Subcutaneous abdominal adipose tissue (tissue), 5 donors: ENCODE data around the gene GPR18.

ENCODE experiments used
- H3K27ac ChIP-seq: one replicate; pipeline ENCODE4 v1.7.0; 2013; ENCODE audit warnings: low read depth, mild to moderate bottlenecking, inconsistent platforms, low read length, moderate library complexity
- H3K27me3 ChIP-seq, 5 donors: one replicate each; pipeline ENCODE4 v1.7.0; 2013; ENCODE audit warnings: low read length in 5 of 5, inconsistent platforms in 1 of 5; ENCODE audit not compliant: control insufficient read depth in 5 of 5, insufficient read depth in 4 of 5
- H3K36me3 ChIP-seq, 5 donors: one replicate each; pipeline ENCODE4 v1.7.0; 2013; ENCODE audit warnings: low read length in 5 of 5; ENCODE audit not compliant: control insufficient read depth in 5 of 5, insufficient read depth in 5 of 5
- H3K4me1 ChIP-seq, 5 donors: one replicate each; pipeline ENCODE4 v1.7.0; 2013; ENCODE audit warnings: low read length in 5 of 5, mild to moderate bottlenecking in 3 of 5, moderate library complexity in 1 of 5; ENCODE audit not compliant: control insufficient read depth in 5 of 5, insufficient read depth in 5 of 5
- H3K4me3 ChIP-seq, 5 donors: one replicate each; pipeline ENCODE4 v1.7.0; 2013; ENCODE audit warnings: low read length in 5 of 5, low read depth in 1 of 5
- H3K9ac ChIP-seq, 5 donors: one replicate each; pipeline ENCODE4 v1.7.0; 2013; ENCODE audit warnings: low read length in 5 of 5, mild to moderate bottlenecking in 4 of 5, moderate library complexity in 3 of 5
- H3K9me3 ChIP-seq, 5 donors: one replicate each; pipeline ENCODE4 v1.7.0; 2013; ENCODE audit warnings: low read length in 5 of 5; ENCODE audit not compliant: control insufficient read depth in 5 of 5
- donor health status: healthy.
- donor health status: healthy.
- donor health status: healthy.
- donor health status: healthy.
- donor health status: healthy.

GPR18 gene

DNA sequence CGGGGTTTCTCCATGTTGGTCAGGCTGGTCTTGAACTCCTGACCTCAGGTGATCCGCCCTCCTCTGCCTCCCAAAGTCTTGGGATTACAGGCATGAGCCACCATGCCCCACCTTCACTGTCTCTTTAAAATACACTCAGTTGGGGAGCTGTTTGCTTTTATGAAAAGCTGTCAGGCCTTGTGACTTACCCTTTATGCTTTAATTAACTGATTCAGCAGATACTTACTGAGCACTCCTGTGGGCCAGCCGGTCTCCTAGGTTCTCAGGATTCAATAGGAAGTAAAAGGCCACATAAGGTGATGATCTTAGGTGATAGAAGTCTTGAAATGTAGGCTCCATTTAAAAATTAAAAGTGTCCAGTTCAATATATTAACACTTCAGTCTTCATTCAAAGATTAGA, 50.0 kb downstream of the GPR18 start:
- Histone ChIP-seq H3K27ac (no peak overlapping the region), H3K27me3 (no peaks in the 10 kb centered on the region), H3K9ac (no peak overlapping the region)

DNA sequence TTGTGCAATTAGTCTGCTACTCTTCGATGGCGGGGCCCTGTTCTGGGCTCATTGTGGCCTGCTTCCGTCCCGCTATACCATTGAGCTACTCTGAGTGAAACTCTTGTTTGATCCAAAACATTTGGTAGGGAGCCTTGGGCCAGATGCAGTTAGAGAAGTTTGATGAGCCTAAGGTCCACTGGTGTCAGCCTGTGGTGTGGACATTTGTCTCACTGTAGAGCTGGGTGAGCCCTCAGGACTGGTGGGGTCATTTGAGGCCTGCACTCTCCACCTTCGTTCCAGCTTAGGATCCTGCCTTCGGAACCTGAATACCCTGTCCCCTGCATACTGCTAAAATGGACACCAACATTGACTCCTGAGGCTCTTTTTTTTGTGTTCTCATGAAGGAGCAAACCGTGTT, 50.7 kb downstream of the GPR18 start:
- Histone ChIP-seq H3K9me3 (no peaks in the 10 kb centered on the region), H3K36me3 (peaks cover 0 to 12% (median 6%) of the 10 kb centered on the region in 5 donors), H3K27ac (no peak overlapping the region), H3K27me3 (no peaks in the 10 kb centered on the region), H3K4me3 (no peak overlapping the region), H3K4me1 (peaks cover 0 to 17% (median 12%) of the 10 kb centered on the region in 5 donors), H3K9ac (no peak overlapping the region)

More for the DNA sequence above, 50.0 kb downstream of the GPR18 start:
- peaks cover 0 to 12% (median 6%) of the 10 kb centered on the region in 5 donors for H3K36me3 ChIP-seq
- no peaks in the 10 kb centered on the region for H3K9me3 ChIP-seq
- H3K4me1 ChIP-seq, result peaks cover 0 to 15% (median 10%) of the 10 kb centered on the region in 5 donors
- H3K4me3 ChIP-seq, result no peak overlapping the region

DNA sequence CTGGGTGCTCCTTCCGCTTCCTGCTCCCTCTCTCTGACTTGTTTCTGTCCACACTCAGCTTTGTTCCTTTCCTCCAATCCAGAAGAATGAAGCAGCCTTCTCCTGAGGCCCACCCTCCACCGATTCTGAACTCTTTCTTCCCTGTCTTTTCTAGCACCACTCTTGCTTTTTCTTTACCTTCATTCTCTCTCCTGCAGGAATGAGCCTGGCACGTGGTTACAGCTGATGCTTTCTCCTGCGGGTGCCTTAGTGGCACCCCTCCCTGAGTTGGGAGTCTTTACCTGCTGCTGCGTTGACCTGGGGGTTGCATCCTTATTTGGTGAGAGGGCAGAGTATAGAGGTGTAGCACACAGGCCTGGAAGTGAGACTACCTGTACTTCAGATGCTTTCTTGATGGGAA, 51.3 kb downstream of the GPR18 start:
- H3K27me3 ChIP-seq, result no peaks in the 10 kb centered on the region
- no peak overlapping the region for H3K9ac ChIP-seq
- no peak overlapping the region for H3K27ac ChIP-seq
- peaks cover 0 to 12% (median 6%) of the 10 kb centered on the region in 5 donors for H3K36me3 ChIP-seq
- peaks cover 0 to 24% (median 18%) of the 10 kb centered on the region in 5 donors for H3K4me1 ChIP-seq
- H3K9me3 ChIP-seq, result no peaks in the 10 kb centered on the region
- no peak overlapping the region for H3K4me3 ChIP-seq

DNA sequence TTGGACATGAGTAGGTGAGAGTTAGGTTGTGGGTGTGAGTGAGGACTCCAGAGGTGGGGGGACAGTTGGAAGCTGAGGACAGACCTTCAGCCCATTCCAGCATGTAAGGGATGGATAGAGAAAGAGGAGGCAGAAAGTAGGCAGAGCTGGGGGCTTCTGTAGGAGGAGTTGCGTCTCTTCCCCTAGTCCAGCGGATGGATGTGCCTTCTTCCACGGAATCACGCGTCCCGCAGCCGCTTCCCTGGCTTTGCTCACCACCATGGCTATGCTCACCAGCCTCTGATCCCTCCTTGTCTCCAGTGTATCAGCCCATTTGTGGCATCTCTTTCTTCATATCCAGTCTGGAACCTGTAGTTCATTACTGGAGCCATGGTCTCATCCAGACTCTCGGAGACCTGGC, 52.0 kb downstream of the GPR18 start:
- Histone ChIP-seq H3K4me1 (peaks cover 0 to 29% (median 21%) of the 10 kb centered on the region in 5 donors), H3K27me3 (no peaks in the 10 kb centered on the region), H3K9ac (no peak overlapping the region), H3K36me3 (peaks cover 0 to 12% (median 6%) of the 10 kb centered on the region in 5 donors), H3K9me3 (no peaks in the 10 kb centered on the region), H3K27ac (no peak overlapping the region), H3K4me3 (no peak overlapping the region)

DNA sequence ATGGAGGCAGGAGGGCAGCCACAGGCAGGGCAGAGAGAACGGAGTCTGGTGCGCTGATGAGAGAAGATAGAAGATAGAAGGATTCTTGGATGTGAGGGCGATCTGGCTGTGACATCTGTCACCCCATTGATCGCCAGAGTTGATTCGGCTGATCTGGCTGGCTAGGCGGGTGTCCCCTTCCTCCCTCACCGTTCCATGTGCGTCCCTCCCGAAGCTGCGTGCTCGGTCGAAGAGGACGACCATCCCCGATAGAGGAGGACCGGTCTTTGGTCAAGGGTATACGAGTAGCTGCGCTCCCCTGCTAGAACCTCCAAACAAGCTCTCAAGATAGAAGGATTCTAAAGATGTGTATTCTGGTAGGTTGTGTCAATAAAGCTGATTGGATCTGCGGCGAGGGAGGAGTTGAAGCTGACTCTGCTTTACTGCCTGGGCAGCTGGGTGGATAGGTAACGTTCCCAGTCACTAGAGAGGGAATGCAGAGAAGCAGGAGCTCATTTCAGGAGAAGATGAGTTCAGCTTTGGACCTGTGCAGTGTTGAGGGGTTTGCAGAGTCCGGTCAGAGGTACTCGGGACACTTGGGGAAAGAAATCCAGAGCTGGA, 52.5 kb downstream of the GPR18 start:
- no peak overlapping the region for H3K4me3 ChIP-seq
- H3K9me3 ChIP-seq, result no peaks in the 10 kb centered on the region
- no peaks in the 10 kb centered on the region for H3K27me3 ChIP-seq
- H3K9ac ChIP-seq, result no peak overlapping the region
- peaks cover 0 to 30% (median 21%) of the 10 kb centered on the region in 5 donors for H3K4me1 ChIP-seq
- H3K27ac ChIP-seq, result no peak overlapping the region
- peaks cover 0 to 12% (median 6%) of the 10 kb centered on the region in 5 donors for H3K36me3 ChIP-seq
